GM21526 (cell line): Measurements from ENCODE around the gene TLCD1.
A peak's percentile ranks its signal among the peaks of the same experiment; 100 is the strongest.

ENCODE experiments used
- ATAC-seq: cut with Tn5 transposase; IDR thresholded peaks from one replicate; pipeline ENCODE4 v1.9.1; 2021; ENCODE audit warnings: moderate library complexity; ENCODE audit not compliant: unreplicated experiment, low FRiP score

TLCD1 gene

GRCh38 chr17:28716740-28717577, 9.1 kb downstream of the TLCD1 start:
- no peak for ATAC-seq

GRCh38 chr17:28715217-28715616, 10.8 kb downstream of the TLCD1 start:
- ATAC-seq = no peak

- no peak for ATAC-seq
Observed at GRCh38 chr17:28714281-28714680, 11.8 kb downstream of the TLCD1 start.

- ATAC-seq = no peak
Observed at GRCh38 chr17:28712705-28713415, 13.2 kb downstream of the TLCD1 start.

GRCh38 chr17:28712032-28712704, 13.9 kb downstream of the TLCD1 start:
- no peak for ATAC-seq

- ATAC-seq = no peak
Observed at GRCh38 chr17:28711723-28712031, 14.4 kb downstream of the TLCD1 start, which contains the start of gene PROCA1. Gene PROCA1 (minus strand): TSS chr17:28711888. CDS start chr17:28711660, 228 bp downstream.

- ATAC-seq = peak; percentile 55
Observed at GRCh38 chr17:28710861-28711722, 14.9 kb downstream of the TLCD1 start.

GRCh38 chr17:28707339-28707720, 18.7 kb downstream of the TLCD1 start:
- no peak for ATAC-seq

- no peak for ATAC-seq
Observed at GRCh38 chr17:28706471-28707338, 19.3 kb downstream of the TLCD1 start.

- no peak for ATAC-seq
Observed at GRCh38 chr17:28705728-28706334, 20.2 kb downstream of the TLCD1 start.

- ATAC-seq = no peak
Observed at GRCh38 chr17:28705074-28705659, 20.9 kb downstream of the TLCD1 start.

- no peak for ATAC-seq
Observed at GRCh38 chr17:28704219-28704858, 21.7 kb downstream of the TLCD1 start.

GRCh38 chr17:28703552-28704218, 22.3 kb downstream of the TLCD1 start:
- ATAC-seq = no peak

- no peak for ATAC-seq
Observed at GRCh38 chr17:28702752-28703150, 23.3 kb downstream of the TLCD1 start.

- ATAC-seq = no peak
Observed at GRCh38 chr17:28702026-28702751, 23.8 kb downstream of the TLCD1 start.

- no peak for ATAC-seq
Observed at GRCh38 chr17:28700830-28701492, 25.1 kb downstream of the TLCD1 start.

GRCh38 chr17:28700278-28700677, 25.8 kb downstream of the TLCD1 start:
- ATAC-seq = no peak
